HepG2 (cell line): ENCODE results near the gene CYTH1. TPM values are rescaled to one million over a fixed set of nuclear protein-coding genes. Genes with fewer than 3 reads are reported as not detected.
A peak's percentile ranks its signal among the peaks of the same experiment; 100 is the strongest.

Source experiments
- ATAC-seq: fragments of 200-7000 bp; cut with Tn5 transposase; 3 replicates; pipeline ENCODE4 v1.9.1; 2020; ENCODE audit warnings: mild to moderate bottlenecking, moderate library complexity
- BruUV-seq: library from RNA; stranded (reverse); fragments of 400-500 nt; replicated peaks from 2 replicates; lab custom pipeline; 2021; lab: Mats Ljungman, UMichigan
- CTCF ChIA-PET: fragments of 300-600 bp; formaldehyde crosslinking; extraction: SDS; loops from one replicate; lab custom pipeline; 2021; ENCODE audit warnings: low total read pairs, inconsistent platforms, low intra/inter-chr PET ratio; lab: Yijun Ruan, JAX
- POLR2A ChIA-PET: fragments of 350-600 bp; sonication (Branson Sonifier 250); formaldehyde crosslinking; loops from one replicate; lab custom pipeline; 2020; ENCODE audit warnings: antibody characterized with exemption, inconsistent platforms; lab: Yijun Ruan, JAX
- DNase-seq: peaks from one replicate; pipeline ENCODE4 v3.0.0-alpha.2; 2015; ENCODE audit warnings: low spot score
- FAIRE-seq: peaks from 3 replicates; lab custom pipeline; 2011; peaks lifted over from hg19 to GRCh38; lab: Jason Lieb, UNC
- H2AFZ ChIP-seq: one replicate; pipeline ENCODE4 v1.6.1; 2011; ENCODE audit warnings: low read length, inconsistent platforms
- H3K27ac ChIP-seq: fragments of 300-600 bp; 3 replicates; pipeline ENCODE4 v1.8.0; 2011; ENCODE audit warnings: mixed run types, mild to moderate bottlenecking, mixed read lengths, low read length, inconsistent platforms; ENCODE audit not compliant: insufficient read depth; ENCODE audit errors: extremely low read length
- H3K27me3 ChIP-seq, 2 experiments: fragments of 200-600 bp in 1 of 2; 2 replicates in 1 of 2; 3 replicates in 1 of 2; pipeline versions ENCODE4 v1.6.0 to v1.8.0; 2011; ENCODE audit warnings: low read length in 2 of 2, mild to moderate bottlenecking in 2 of 2, moderate library complexity in 2 of 2, inconsistent platforms in 1 of 2; ENCODE audit not compliant: insufficient read depth in 2 of 2, control insufficient read depth in 1 of 2
- H3K36me3 ChIP-seq, 2 experiments: fragments of 200-600 bp in 1 of 2; replicated peaks in 1 of 2; 2 replicates in 1 of 2; 3 replicates in 1 of 2; pipeline versions ENCODE4 v1.5.1 to v1.8.0; 2011; ENCODE audit warnings: low read length in 2 of 2, inconsistent platforms in 1 of 2; ENCODE audit not compliant: insufficient read depth in 2 of 2, control insufficient read depth in 1 of 2
- H3K4me1 ChIP-seq: 2 replicates; pipeline ENCODE4 v1.5.1; 2012; ENCODE audit warnings: low read length, inconsistent platforms; ENCODE audit not compliant: insufficient read depth
- H3K4me2 ChIP-seq: 2 replicates; pipeline ENCODE4 v1.6.0; 2011; ENCODE audit warnings: low read depth, low read length, inconsistent platforms
- H3K4me3 ChIP-seq, 3 experiments: fragments of 200-600 bp in 1 of 3; sonication (generic), shearing (Covaris generic) in 1 of 3; replicated peaks in 1 of 3; 2 replicates each; pipeline ENCODE4 v1.5.1; 2011 to 2016; ENCODE audit warnings: low read length in 3 of 3, inconsistent platforms in 2 of 3, low read depth in 2 of 3, mild to moderate bottlenecking in 2 of 3, control low read depth in 1 of 3, mixed read lengths in 1 of 3; ENCODE audit not compliant: insufficient read depth in 1 of 3
- H3K79me2 ChIP-seq: one replicate; pipeline ENCODE4 v1.6.1; 2011; ENCODE audit warnings: low read length, inconsistent platforms; ENCODE audit not compliant: insufficient read depth
- H3K9ac ChIP-seq: 2 replicates; pipeline ENCODE4 v1.6.0; 2011; ENCODE audit warnings: mild to moderate bottlenecking, low read depth, low read length, inconsistent platforms; ENCODE audit not compliant: insufficient read depth
- H3K9me3 ChIP-seq: 2 replicates; pipeline ENCODE4 v1.5.1; 2012; ENCODE audit warnings: mild to moderate bottlenecking, low read length
- H4K20me1 ChIP-seq: 2 replicates; pipeline ENCODE4 v1.6.0; 2011; ENCODE audit warnings: inconsistent platforms, mild to moderate bottlenecking, low read length, moderate library complexity; ENCODE audit not compliant: insufficient read depth
- CENPBD1 ChIP-seq: sonication (generic); formaldehyde crosslinking; IDR thresholded peaks from 2 replicates; pipeline ENCODE4 v1.8.0; 2022; ENCODE audit warnings: missing genetic modification reagents, low read depth, mild to moderate bottlenecking, borderline replicate concordance
- GABPB1 ChIP-seq: IDR thresholded peaks from 2 replicates; pipeline ENCODE4 v1.6.1; 2016; ENCODE audit warnings: mild to moderate bottlenecking, missing genetic modification reagents, moderate library complexity, missing compliant biosample characterization
- PCBP2 ChIP-seq: fragments of 200-400 bp; formaldehyde crosslinking; optimal IDR thresholded peaks from 2 replicates; pipeline ENCODE3; 2018; ENCODE audit warnings: low read length, low read depth; ENCODE audit not compliant: poor library complexity, severe bottlenecking
- POGZ ChIP-seq: sonication (generic); formaldehyde crosslinking; IDR thresholded peaks from 2 replicates; pipeline ENCODE4 v1.4.0; 2020; ENCODE audit warnings: mild to moderate bottlenecking, missing genetic modification reagents
- ZNF598 ChIP-seq: sonication (generic); formaldehyde crosslinking; IDR thresholded peaks from 2 replicates; pipeline ENCODE4 v1.5.1; 2020; ENCODE audit warnings: mild to moderate bottlenecking, missing genetic modification reagents, borderline replicate concordance
- ZNF772 ChIP-seq: sonication (generic); formaldehyde crosslinking; IDR thresholded peaks from 2 replicates; pipeline ENCODE4 v1.5.0; 2020; ENCODE audit warnings: mild to moderate bottlenecking, missing genetic modification reagents
- WGBS: methylation state at CpG from one replicate; pipeline ENCODE4 v1.1.6; 2017; ENCODE audit warnings: low lambda C conversion rate; 5-methylcytosine and 5-hydroxymethylcytosine counted together
- in situ Hi-C: cut with HindIII; loops from 2 replicates; pipeline ENCODE4 v1.10.0; 2017; ENCODE audit warnings: low pct_unique_long_range_greater_than_20kb; ENCODE audit not compliant: extremely low pct_ligation_motif_present
- intact Hi-C: fragments of 100-400 bp; cut with micrococcal nuclease; formaldehyde crosslinking; loops from one replicate; pipeline ENCODE4 v1.10.0; 2022; ENCODE audit not compliant: unreplicated experiment
- polyA plus RNA-seq, 8 experiments: library from polyadenylated mRNA; depleted of rRNA in 3 of 8; stranded (reverse) in 7 of 8; unstranded in 1 of 8; fragments of >200 nt; fragmentation: Illumina TruSeq in 4 of 8; extraction: Trizol in 4 of 8; gene quantifications; 2 replicates each; pipeline versions ENCODE4 v1.2.1 to v1.2.3, GENCODE V29; 2011 to 2016; ENCODE audit warnings: low read depth in 4 of 8, missing spikeins in 1 of 8, mixed read lengths in 1 of 8; ENCODE audit not compliant: insufficient read depth in 1 of 8
- total RNA-seq, 5 experiments: library from RNA; depleted of rRNA; stranded (reverse); fragments of >200 nt; fragmentation: Illumina TruSeq; extraction: Trizol; gene quantifications; 2 replicates each; pipeline ENCODE4 v1.2.3, GENCODE V29; 2016; ENCODE audit warnings: low read depth in 1 of 5
- TF ChIP-seq, protein P1 (sequence below): sonication (generic); formaldehyde crosslinking; IDR thresholded peaks from 2 replicates; pipeline ENCODE4 v1.4.0; 2020; ENCODE audit warnings: mild to moderate bottlenecking, missing genetic modification reagents
- TF ChIP-seq, protein P2 (sequence below): IDR thresholded peaks from 2 replicates; pipeline ENCODE4 v1.6.1; 2016; ENCODE audit warnings: missing genetic modification reagents, missing compliant biosample characterization
- TF ChIP-seq, protein P3 (sequence below): IDR thresholded peaks from 2 replicates; pipeline ENCODE4 v1.6.1; 2018; ENCODE audit warnings: missing genetic modification reagents, mild to moderate bottlenecking, missing compliant biosample characterization

Gene CYTH1
- total and polyA plus RNA-seq, 2 of the 13 experiments (the other 11 are each of a cell fraction or from before 2014, with no cell fraction given): 20.1 to 48.9 TPM

GRCh38 chr17:78641666-78642065, 140.4 kb downstream of the CYTH1 start:
- Histone ChIP-seq H3K4me1 (peaks cover 48% of the 10 kb centered on the region), H4K20me1 (no peaks in the 10 kb centered on the region), H3K9me3 (no peaks in the 10 kb centered on the region), H3K4me3 (no peak overlapping the region), H3K79me2 (no peaks in the 10 kb centered on the region), H2AFZ (no peak overlapping the region), H3K27ac (no peak overlapping the region), H3K4me2 (peak overlapping the region; percentile 48), H3K9ac (no peak overlapping the region), H3K36me3 (no peaks in the 10 kb centered on the region), H3K27me3 (no peaks in the 10 kb centered on the region; a peak in 1 of 5 replicates)
- ChIA-PET POLR2A (interaction anchor here (0.9 to 1.5 kb wide), 5 partner anchors 8 to 133 kb away, joined by 3 to 5 read pairs (median 3); no protein-coding TSS in a partner anchor), CTCF (no interaction called here)
- intact Hi-C loops: no loop called here
- in situ Hi-C loops: no loop called here
- no TSS peak for BruUV-seq
- ATAC-seq: no peak
- no peak for FAIRE-seq
- 90% methylated on average over 18 of the region's 18 CpGs for WGBS
- DNase-seq: no peak
- TF ChIP-seq, protein P1, sequence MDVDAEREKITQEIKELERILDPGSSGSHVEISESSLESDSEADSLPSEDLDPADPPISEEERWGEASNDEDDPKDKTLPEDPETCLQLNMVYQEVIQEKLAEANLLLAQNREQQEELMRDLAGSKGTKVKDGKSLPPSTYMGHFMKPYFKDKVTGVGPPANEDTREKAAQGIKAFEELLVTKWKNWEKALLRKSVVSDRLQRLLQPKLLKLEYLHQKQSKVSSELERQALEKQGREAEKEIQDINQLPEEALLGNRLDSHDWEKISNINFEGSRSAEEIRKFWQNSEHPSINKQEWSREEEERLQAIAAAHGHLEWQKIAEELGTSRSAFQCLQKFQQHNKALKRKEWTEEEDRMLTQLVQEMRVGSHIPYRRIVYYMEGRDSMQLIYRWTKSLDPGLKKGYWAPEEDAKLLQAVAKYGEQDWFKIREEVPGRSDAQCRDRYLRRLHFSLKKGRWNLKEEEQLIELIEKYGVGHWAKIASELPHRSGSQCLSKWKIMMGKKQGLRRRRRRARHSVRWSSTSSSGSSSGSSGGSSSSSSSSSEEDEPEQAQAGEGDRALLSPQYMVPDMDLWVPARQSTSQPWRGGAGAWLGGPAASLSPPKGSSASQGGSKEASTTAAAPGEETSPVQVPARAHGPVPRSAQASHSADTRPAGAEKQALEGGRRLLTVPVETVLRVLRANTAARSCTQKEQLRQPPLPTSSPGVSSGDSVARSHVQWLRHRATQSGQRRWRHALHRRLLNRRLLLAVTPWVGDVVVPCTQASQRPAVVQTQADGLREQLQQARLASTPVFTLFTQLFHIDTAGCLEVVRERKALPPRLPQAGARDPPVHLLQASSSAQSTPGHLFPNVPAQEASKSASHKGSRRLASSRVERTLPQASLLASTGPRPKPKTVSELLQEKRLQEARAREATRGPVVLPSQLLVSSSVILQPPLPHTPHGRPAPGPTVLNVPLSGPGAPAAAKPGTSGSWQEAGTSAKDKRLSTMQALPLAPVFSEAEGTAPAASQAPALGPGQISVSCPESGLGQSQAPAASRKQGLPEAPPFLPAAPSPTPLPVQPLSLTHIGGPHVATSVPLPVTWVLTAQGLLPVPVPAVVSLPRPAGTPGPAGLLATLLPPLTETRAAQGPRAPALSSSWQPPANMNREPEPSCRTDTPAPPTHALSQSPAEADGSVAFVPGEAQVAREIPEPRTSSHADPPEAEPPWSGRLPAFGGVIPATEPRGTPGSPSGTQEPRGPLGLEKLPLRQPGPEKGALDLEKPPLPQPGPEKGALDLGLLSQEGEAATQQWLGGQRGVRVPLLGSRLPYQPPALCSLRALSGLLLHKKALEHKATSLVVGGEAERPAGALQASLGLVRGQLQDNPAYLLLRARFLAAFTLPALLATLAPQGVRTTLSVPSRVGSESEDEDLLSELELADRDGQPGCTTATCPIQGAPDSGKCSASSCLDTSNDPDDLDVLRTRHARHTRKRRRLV (CRISPR knock-in tag): peak; percentile 58; the same call in 1 of the 2 replicates
- TF ChIP-seq, protein P2, sequence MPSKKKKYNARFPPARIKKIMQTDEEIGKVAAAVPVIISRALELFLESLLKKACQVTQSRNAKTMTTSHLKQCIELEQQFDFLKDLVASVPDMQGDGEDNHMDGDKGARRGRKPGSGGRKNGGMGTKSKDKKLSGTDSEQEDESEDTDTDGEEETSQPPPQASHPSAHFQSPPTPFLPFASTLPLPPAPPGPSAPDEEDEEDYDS (CRISPR knock-in tag): 0 out of 2 replicates have a peak, but pooled peaks have one; percentile 6
- no peak for TF ChIP-seq CENPBD1 (CRISPR knock-in tag)
- peak; percentile 19; the same call in 1 of the 2 replicates for TF ChIP-seq ZNF598 (CRISPR knock-in tag)
- TF ChIP-seq ZNF772 (CRISPR knock-in tag): 0 out of 2 replicates have a peak, but pooled peaks have one; percentile 50
- 0 out of 2 replicates have a peak, but pooled peaks have one; percentile 6 for TF ChIP-seq POGZ
- TF ChIP-seq PCBP2: no peak
- 0 out of 2 replicates have a peak, but pooled peaks have one; percentile 7 for TF ChIP-seq GABPB1 (CRISPR knock-in tag)
- TF ChIP-seq, protein P3, sequence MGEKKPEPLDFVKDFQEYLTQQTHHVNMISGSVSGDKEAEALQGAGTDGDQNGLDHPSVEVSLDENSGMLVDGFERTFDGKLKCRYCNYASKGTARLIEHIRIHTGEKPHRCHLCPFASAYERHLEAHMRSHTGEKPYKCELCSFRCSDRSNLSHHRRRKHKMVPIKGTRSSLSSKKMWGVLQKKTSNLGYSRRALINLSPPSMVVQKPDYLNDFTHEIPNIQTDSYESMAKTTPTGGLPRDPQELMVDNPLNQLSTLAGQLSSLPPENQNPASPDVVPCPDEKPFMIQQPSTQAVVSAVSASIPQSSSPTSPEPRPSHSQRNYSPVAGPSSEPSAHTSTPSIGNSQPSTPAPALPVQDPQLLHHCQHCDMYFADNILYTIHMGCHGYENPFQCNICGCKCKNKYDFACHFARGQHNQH: 0 out of 2 replicates have a peak, but pooled peaks have one; percentile 5
